NK-92 (cell line): ENCODE data around the gene LGI1.
"Not testable (repeated sequence)": the region's sequence is repeated elsewhere in the genome, so short reads cannot be mapped to it uniquely, and the experiment has no call there.

Experiments
- DNase-seq: peaks from one replicate; lab custom pipeline; 2025; ENCODE audit not compliant: unreplicated experiment; lab: John Stamatoyannopoulos, UW

LGI1 gene

GRCh38 chr10:93799155-93799708 lies 41.5 kb downstream of the LGI1 start:
- no peak for DNase-seq

DNA sequence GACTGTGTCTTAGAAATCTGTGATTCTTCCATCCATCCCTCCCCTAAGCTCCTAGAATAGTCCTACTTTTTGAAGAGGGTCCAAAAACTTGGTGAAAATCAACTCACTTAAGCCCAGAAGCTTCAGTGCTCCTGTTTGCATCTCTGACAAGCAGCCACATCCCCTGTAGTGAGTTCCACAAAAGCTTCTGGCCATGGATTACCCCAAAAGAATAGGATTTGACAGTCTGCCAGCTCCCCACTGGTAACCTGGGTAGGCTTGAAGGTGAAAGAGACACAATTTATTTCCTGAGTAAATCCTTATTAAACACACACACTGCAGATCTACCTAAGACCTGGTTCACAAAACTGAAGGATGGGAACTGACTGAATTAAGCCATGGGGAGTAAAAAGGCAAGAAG lies 46.5 kb downstream of the LGI1 start:
- no peak for DNase-seq

DNA sequence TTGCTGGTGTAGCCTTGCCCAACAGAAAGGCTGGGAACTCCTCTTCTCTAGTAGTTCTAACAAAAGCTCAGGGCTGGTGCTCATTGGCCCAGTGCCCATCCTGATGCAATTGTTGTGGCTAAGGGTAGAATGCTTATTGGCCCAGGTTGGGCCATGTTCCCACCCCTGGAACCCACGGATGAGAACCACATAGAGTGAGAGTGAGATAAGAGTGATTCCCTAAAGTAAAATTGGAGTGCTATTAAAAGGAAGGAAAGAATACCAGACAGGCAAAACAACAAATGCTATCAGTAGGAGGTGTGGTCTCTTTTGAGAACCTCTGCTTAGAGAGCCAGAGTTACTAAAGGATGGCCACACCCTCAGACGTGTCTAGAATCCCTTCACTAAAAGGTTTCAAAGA lies 49.2 kb downstream of the LGI1 start:
- DNase-seq: no peak

DNA sequence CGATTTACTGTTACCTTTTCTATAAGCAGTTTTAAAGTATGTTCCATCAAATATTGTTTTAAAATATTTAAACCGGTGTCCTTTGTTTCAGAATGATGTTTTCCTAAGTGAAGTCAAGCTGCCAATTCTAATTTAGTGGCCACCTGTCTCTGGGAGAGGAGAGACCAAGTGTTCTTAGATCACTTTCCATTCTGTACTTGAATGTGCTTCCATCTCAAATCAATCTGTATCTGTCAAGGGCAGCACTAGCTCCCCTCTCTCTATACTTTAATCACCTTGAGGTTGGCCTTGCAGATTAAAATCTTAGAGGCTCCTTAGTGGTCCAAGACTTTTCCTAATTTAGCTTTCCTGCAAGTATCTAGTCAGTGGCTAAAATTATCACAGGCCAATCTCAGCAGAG lies 49.6 kb downstream of the LGI1 start:
- DNase-seq: no peak

DNA sequence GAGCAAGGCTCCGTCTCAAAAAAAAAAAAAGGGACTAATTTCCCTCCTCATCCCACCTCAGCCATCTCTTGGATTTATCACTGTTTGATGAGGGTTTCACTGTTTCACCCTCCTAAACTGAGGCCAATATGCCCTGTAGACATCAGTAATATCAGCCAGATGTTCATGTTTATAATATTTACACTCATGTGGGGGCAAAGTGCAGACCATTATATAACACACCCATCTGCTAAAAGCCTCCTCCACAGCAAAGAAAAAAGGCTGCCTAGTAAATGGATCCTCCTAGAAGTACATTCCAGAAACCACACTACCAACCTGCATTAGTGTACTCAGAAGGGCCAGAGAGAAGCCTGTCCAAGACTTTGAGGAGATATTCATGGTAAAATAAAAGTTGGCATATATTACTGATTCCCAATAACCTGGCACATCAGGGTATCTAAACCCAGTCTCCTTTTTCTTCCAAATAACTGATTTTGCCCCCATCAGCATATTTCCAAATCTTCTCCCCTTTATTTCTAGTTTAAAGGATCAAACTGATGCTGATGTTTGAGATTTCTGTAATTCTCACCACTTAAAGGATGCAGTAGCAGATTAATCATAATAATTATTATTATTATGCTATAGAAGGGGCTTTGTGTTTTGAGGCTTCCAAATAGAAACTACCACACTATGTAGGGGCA lies 55.1 kb downstream of the LGI1 start:
- no peak for DNase-seq

DNA sequence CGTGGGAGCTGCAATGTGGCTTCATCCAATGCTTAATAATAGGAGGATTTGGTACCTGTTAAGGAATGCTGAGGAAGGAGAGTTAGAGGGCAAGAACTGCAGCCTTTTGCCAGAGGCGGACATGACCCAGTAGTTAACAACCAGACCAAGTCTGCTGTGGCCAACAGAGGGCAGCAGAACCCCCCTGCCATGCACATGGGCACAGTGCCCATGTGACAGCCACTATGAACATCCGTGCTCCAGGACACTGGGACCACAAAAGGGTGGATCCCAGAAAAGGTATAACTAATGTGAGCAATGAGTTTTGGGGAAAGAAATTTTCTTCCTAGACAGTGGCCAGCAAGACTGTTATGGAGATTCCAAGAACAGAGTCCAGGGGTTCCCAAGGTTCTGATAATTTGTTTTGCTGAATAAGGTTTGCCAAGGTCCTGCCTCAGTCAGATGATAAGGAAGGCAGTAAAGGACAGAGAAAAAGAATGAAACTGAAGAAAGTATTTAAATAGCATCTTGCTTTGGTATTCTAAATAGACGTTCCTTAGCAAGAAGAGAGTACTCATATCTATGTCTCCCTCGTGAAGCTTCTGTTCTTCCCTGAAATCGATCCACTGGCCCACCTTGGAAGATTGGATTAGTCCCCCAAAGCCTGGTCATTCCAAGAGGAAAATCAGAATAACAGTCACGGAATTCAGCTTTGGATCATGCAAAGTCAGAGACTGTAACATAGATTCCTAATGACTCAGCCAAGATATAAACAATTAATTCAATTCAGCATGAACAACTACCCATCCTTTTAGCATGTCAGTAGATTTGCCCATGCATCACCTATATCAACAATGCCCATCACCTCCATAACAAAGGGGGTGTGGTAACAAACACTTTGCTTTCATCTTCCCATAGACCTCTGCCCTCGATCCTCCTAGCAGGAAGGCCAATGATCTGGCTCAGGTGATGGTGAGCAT lies 56.0 kb downstream of the LGI1 start:
- DNase-seq: no peak

DNA sequence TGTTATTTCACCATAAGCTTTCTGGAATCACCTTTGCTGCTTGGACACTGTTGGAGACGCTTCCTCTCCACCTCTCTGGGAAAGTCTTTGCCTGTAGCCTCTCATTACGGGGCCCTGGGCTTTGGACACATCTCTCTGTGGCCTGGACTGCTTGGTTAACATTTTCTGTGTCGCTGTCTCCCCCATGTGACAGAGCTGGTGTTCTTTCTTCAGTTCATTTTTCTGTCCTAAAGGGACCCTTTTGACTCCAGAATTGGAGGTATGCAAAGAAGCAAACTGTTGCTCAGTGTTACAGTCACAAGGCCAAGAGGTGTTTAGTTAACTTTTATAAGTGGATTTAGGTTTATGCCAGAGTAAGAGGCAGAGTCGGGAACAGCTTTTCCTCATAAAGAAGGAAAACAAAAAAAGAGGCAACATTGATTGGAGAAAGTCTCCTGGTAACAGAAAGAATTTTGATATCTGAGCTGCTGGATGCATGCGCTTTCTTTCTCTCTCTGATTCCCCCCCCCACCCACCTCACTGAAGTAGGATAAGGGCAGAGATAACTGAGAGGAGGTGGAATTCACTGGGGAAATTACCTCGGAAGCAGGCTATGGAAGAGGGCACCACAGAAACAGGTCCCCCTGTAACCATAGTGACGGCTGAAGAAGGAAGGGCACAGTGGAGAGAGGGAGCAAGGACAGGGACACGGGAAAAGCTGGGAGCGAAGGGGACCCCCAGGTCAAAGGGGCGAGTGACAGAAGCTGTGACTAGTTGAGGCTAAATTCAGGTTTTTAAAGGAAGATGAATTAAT lies 57.8 kb downstream of the LGI1 start:
- no peak for DNase-seq

GRCh38 chr10:93816123-93816747 lies 58.5 kb downstream of the LGI1 start:
- DNase-seq: no peak

GRCh38 chr10:93818086-93818485 lies 60.4 kb downstream of the LGI1 start:
- no peak for DNase-seq

DNA sequence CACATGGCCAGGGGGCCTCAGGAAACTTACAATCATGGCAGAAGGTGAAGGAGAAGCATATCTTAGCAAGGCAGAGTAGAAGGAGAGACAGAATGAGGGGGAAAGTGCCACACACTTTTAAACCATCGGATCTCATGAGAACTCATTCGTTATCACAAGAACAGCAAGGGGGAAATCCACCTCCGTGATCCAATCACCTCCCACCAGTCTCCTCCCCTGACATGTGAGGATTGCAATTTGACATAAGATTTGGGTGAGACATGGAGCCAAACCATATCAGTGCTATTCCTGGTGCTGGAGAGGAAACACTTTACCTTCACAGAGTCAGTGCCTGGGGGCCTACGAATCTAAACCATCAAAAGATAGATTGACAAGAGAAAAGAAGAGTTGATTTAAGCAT lies 61.8 kb downstream of the LGI1 start:
- DNase-seq: no peak

- no peak for DNase-seq
Observed at GRCh38 chr10:93820434-93820833, 62.7 kb downstream of the LGI1 start.

DNA sequence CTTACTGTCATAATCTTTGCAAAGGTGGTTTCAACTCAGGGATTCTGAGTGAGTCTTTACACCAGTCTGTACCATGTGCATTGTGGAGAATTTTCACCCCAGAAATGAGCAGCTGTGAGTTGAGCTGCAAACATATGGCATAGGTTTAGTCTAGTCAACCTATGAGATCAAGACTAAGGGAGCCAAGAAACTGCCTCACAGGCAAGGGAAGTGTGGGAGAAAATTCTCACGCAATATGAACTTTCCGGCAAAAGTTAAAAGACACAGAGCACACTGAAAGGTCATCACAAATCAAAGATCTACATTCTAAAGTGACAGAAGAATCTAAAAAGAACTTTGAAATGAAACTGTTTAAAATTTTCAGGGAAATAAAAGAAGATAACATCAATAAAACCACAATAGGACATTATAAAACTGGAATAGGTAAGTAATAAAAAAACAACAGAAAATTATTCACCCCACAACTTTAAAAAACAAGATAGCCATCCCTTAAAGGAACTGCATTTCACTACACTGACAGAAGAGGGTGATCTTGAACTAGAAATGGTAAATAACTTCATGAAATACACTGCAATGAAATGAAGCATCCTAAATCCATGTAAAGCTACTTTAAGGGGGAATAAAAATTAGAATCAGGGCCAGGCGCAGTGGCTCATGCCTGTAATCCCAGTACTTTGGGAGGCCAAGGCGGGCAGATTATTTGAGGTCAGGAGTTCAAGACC lies 63.5 kb downstream of the LGI1 start:
- no peak for DNase-seq

- DNase-seq: no peak
Observed at GRCh38 chr10:93826355-93826754, 68.6 kb downstream of the LGI1 start.

GRCh38 chr10:93827056-93827804 lies 69.5 kb downstream of the LGI1 start:
- no peak for DNase-seq

DNA sequence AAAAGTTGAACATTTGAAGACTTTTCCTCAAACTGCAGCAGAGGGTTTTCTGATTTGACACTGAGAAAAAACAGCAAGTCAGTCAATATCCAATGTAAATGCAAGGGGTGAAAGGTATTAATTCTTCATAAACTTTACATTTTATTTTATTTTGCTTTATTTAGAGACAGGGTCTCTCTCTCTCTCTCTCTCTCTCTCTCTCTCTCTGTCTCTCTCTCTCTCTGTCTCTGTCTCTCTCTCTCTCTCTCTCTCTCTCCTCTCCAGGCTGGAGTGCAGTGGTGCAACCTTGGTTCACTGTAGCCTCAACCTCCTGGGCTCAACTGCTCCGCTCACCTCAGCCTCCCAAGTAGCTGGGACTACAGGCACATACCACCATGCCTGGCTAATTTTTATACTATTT lies 73.3 kb downstream of the LGI1 start:
- DNase-seq: not testable (repeated sequence)

- DNase-seq: no peak
Observed at GRCh38 chr10:93835770-93836169, 78.0 kb downstream of the LGI1 start.

GRCh38 chr10:93837822-93838221 lies 80.1 kb downstream of the LGI1 start:
- DNase-seq: no peak

- no peak for DNase-seq
Observed at GRCh38 chr10:93838278-93838677, 80.5 kb downstream of the LGI1 start.

- DNase-seq: no peak
Observed at GRCh38 chr10:93841961-93842360, 84.2 kb downstream of the LGI1 start.
